ENCODE measurements around the gene SLC44A1.

SLC44A1 gene

GRCh38 chr9:105341434-105342146, 97.1 kb downstream of the SLC44A1 start:
- DNase-seq = no peak

GRCh38 chr9:105342147-105342505, 97.7 kb downstream of the SLC44A1 start:
- DNase-seq = no peak

- DNase-seq = no peak
Observed at GRCh38 chr9:105344283-105344682, 99.8 kb downstream of the SLC44A1 start.

- no peak for DNase-seq
Observed at GRCh38 chr9:105345626-105346025, 101.2 kb downstream of the SLC44A1 start.

GRCh38 chr9:105346273-105346672, 101.8 kb downstream of the SLC44A1 start:
- no peak for DNase-seq

- DNase-seq = no peak
Observed at GRCh38 chr9:105354448-105354847, 110.0 kb downstream of the SLC44A1 start.

GRCh38 chr9:105355781-105356180, 111.3 kb downstream of the SLC44A1 start:
- no peak for DNase-seq

GRCh38 chr9:105357937-105358336, 113.5 kb downstream of the SLC44A1 start:
- DNase-seq = no peak

- DNase-seq = no peak
Observed at GRCh38 chr9:105359892-105360291, 115.4 kb downstream of the SLC44A1 start.

GRCh38 chr9:105360344-105360743, 115.9 kb downstream of the SLC44A1 start:
- no peak for DNase-seq

- no peak for DNase-seq
Observed at GRCh38 chr9:105361873-105362272, 117.4 kb downstream of the SLC44A1 start.

GRCh38 chr9:105362470-105362869, 118.0 kb downstream of the SLC44A1 start:
- DNase-seq = no peak

GRCh38 chr9:105363837-105364236, 119.4 kb downstream of the SLC44A1 start:
- DNase-seq = no peak

GRCh38 chr9:105369911-105370310, 125.5 kb downstream of the SLC44A1 start:
- no peak for DNase-seq

- DNase-seq = no peak
Observed at GRCh38 chr9:105373723-105374122, 129.3 kb downstream of the SLC44A1 start.

- DNase-seq = no peak
Observed at GRCh38 chr9:105375323-105375722, 130.9 kb downstream of the SLC44A1 start.

GRCh38 chr9:105376893-105377292, 132.4 kb downstream of the SLC44A1 start:
- DNase-seq = no peak

GRCh38 chr9:105385381-105385985, 141.0 kb downstream of the SLC44A1 start:
- DNase-seq = no peak

GRCh38 chr9:105389796-105390195, 145.3 kb downstream of the SLC44A1 start:
- DNase-seq = no peak

GRCh38 chr9:105390871-105391270, 146.4 kb downstream of the SLC44A1 start:
- no peak for DNase-seq

- DNase-seq = no peak
Observed at GRCh38 chr9:105391288-105391687, 146.8 kb downstream of the SLC44A1 start.

- no peak for DNase-seq
Observed at GRCh38 chr9:105392531-105392930, 148.1 kb downstream of the SLC44A1 start.

- no peak for DNase-seq
Observed at GRCh38 chr9:105393576-105394344, 149.3 kb downstream of the SLC44A1 start.

GRCh38 chr9:105396441-105396840, 152.0 kb downstream of the SLC44A1 start:
- no peak for DNase-seq
